A549 treated with RU486 at 1 μM for 4 hours (cell line): Measurements from ENCODE around the gene CLDN15. TPM values are rescaled to one million over a fixed set of nuclear protein-coding genes. Genes with fewer than 3 reads are reported as not detected.

Experiments
- total RNA-seq: library from RNA; stranded (reverse); fragments of 200-300 nt; extraction: Qiagen RNA extraction; gene quantifications from 5 replicates; pipeline ENCODE4 v1.2.3, GENCODE V29; 2022; ENCODE audit warnings: low read depth

CLDN15 gene, protein sequence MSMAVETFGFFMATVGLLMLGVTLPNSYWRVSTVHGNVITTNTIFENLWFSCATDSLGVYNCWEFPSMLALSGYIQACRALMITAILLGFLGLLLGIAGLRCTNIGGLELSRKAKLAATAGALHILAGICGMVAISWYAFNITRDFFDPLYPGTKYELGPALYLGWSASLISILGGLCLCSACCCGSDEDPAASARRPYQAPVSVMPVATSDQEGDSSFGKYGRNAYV
- 7.1 to 13.7 TPM (median 12.2 TPM) in 5 replicates for total RNA-seq

GRCh38 chr7:101237206-101238067, at the start of gene CLDN15:
TSS of gene CLDN15 (minus strand) at chr7:101237802. CDS start at chr7:101237581, 221 bp downstream.

GRCh38 chr7:101244375-101245146, 7.0 kb upstream of the CLDN15 start, which contains the start of gene FIS1:
TSS of gene FIS1 (minus strand) at chr7:101245081. CDS start at chr7:101245004, 77 bp downstream.

GRCh38 chr7:101217388-101218235, 20.0 kb downstream of the CLDN15 start, which contains the start of the genes PLOD3 and ZNHIT1:
TSS of gene PLOD3 (minus strand) at chr7:101217581. CDS start at chr7:101217274, 307 bp downstream.
TSS of gene ZNHIT1 (plus strand) at chr7:101218165. CDS start at chr7:101218196, 31 bp downstream.

GRCh38 chr7:101200862-101201599, 36.6 kb downstream of the CLDN15 start, which contains the start of gene MOGAT3:
TSS of gene MOGAT3 (minus strand) at chr7:101201036. CDS start at chr7:101200854, 182 bp downstream.

Other genes starting within 250 kb of the CLDN15 start
- gene MUC17, start 217.7 kb downstream of the CLDN15 start, total RNA-seq: 0.02 to 0.29 TPM (median 0.21 TPM) in 5 replicates
- 8.8 to 12.1 TPM (median 10.8 TPM) in 5 replicates for gene TRIM56, start 152.3 kb downstream of the CLDN15 start, total RNA-seq
- 868 to 1,053 TPM (median 898 TPM) in 5 replicates for gene SERPINE1, start 110.7 kb downstream of the CLDN15 start, total RNA-seq
- 132 to 142 TPM (median 140 TPM) in 5 replicates for gene AP1S1, start 83.3 kb downstream of the CLDN15 start, total RNA-seq
- 7.8 to 20.9 TPM (median 15.1 TPM) in 5 replicates for gene VGF, start 72.2 kb downstream of the CLDN15 start, total RNA-seq
- 0.06 to 0.15 TPM (median 0.14 TPM) in 5 replicates for gene NAT16, start 57.5 kb downstream of the CLDN15 start, total RNA-seq
- not detected in 5 replicates for gene MOGAT3, start 36.8 kb downstream of the CLDN15 start, total RNA-seq
- gene PLOD3, start 20.2 kb downstream of the CLDN15 start, total RNA-seq: 60.2 to 81.0 TPM (median 74.2 TPM) in 5 replicates
- gene ZNHIT1, start 19.6 kb downstream of the CLDN15 start, total RNA-seq: 66.8 to 107 TPM (median 93.2 TPM) in 5 replicates
- gene FIS1, start 7.3 kb upstream of the CLDN15 start, total RNA-seq: 120 to 145 TPM (median 139 TPM) in 5 replicates
- gene IFT22, start 84.0 kb upstream of the CLDN15 start, total RNA-seq: 51.8 to 55.9 TPM (median 54.9 TPM) in 5 replicates
- 0.21 to 0.52 TPM (median 0.49 TPM) in 5 replicates for gene COL26A1, start 125.1 kb upstream of the CLDN15 start, total RNA-seq